MM.1S (cell line): ENCODE measurements around the gene VAMP2.

ENCODE experiments used
- DNase-seq: peaks from one replicate; pipeline ENCODE4 v3.0.0-alpha.2; 2015
- H2AFZ ChIP-seq: fragments of 300-600 bp; sonication (generic); 2 replicates; pipeline ENCODE4 v1.6.0; 2016; ENCODE audit warnings: antibody characterized with exemption, low read length
- H3F3A ChIP-seq: fragments of 300-600 bp; sonication (generic); 2 replicates; pipeline ENCODE4 v1.6.1; 2016; ENCODE audit warnings: mild to moderate bottlenecking, antibody characterized with exemption, low read length, moderate library complexity, mixed read lengths; ENCODE audit not compliant: insufficient read depth
- H3K27ac ChIP-seq: fragments of 300-600 bp; sonication (generic); 2 replicates; pipeline ENCODE4 v1.5.1; 2016; ENCODE audit warnings: mild to moderate bottlenecking, low read length
- H3K27me3 ChIP-seq: fragments of 300-600 bp; sonication (generic); replicated peaks from 2 replicates; pipeline ENCODE4 v1.6.0; 2016; ENCODE audit warnings: low read length; ENCODE audit not compliant: insufficient read depth
- H3K36me3 ChIP-seq: fragments of 300-600 bp; sonication (generic); replicated peaks from 2 replicates; pipeline ENCODE4 v1.6.1; 2016; ENCODE audit warnings: mild to moderate bottlenecking, low read length, mixed read lengths; ENCODE audit not compliant: insufficient read depth
- H3K4me1 ChIP-seq: fragments of 300-600 bp; sonication (generic); 2 replicates; pipeline ENCODE4 v1.6.1; 2016; ENCODE audit warnings: low read length, mixed read lengths
- H3K4me2 ChIP-seq: fragments of 300-600 bp; sonication (generic); 2 replicates; pipeline ENCODE4 v1.6.0; 2016; ENCODE audit warnings: low read depth, low read length
- H3K4me3 ChIP-seq: fragments of 300-600 bp; sonication (generic); 2 replicates; pipeline ENCODE4 v1.5.1; 2016; ENCODE audit warnings: low read length, mixed read lengths
- H3K79me2 ChIP-seq: fragments of 300-600 bp; sonication (generic); 2 replicates; pipeline ENCODE4 v1.6.1; 2016; ENCODE audit warnings: mixed run types, low read length, mixed read lengths
- H3K9ac ChIP-seq: fragments of 300-600 bp; sonication (generic); 2 replicates; pipeline ENCODE4 v1.6.1; 2016; ENCODE audit warnings: low read length, mixed read lengths
- H3K9me2 ChIP-seq: fragments of 300-600 bp; sonication (generic); replicated peaks from 2 replicates; pipeline ENCODE4 v1.6.1; 2016; ENCODE audit warnings: mild to moderate bottlenecking, low read length, mixed read lengths; ENCODE audit not compliant: insufficient read depth
- H3K9me3 ChIP-seq: fragments of 300-600 bp; sonication (generic); replicated peaks from 2 replicates; pipeline ENCODE4 v1.6.1; 2016; ENCODE audit warnings: mild to moderate bottlenecking, low read length, mixed read lengths; ENCODE audit not compliant: insufficient read depth
- H4K20me1 ChIP-seq: fragments of 300-600 bp; sonication (generic); 2 replicates; pipeline ENCODE4 v1.6.1; 2016; ENCODE audit warnings: mild to moderate bottlenecking, low read length, moderate library complexity, mixed read lengths; ENCODE audit not compliant: insufficient read depth
- CTCF ChIP-seq: fragments of 300-600 bp; sonication (generic); IDR thresholded peaks from 2 replicates; pipeline ENCODE4 v1.5.1; 2016; ENCODE audit warnings: antibody characterized with exemption, low read length, mixed read lengths
- EZH2 ChIP-seq: fragments of 300-600 bp; sonication (generic); optimal IDR thresholded peaks from 2 replicates; pipeline ENCODE3; 2017; ENCODE audit warnings: low read depth, mild to moderate bottlenecking, antibody characterized with exemption, low read length, mixed read lengths
- EZH2phosphoT487 ChIP-seq: fragments of 300-600 bp; sonication (generic); IDR thresholded peaks from 2 replicates; pipeline ENCODE4 v1.6.1; 2018; ENCODE audit warnings: antibody characterized with exemption, low read length

The VAMP2 gene

GRCh38 chr17:8126491-8127066 lies 36.2 kb downstream of the VAMP2 start:
- no peak for TF ChIP-seq EZH2phosphoT487
- no peak for TF ChIP-seq EZH2
- TF ChIP-seq CTCF: no peak
- H3K36me3 ChIP-seq: no peaks in the 10 kb centered on the region
- peak; percentile 55 for DNase-seq
- peaks cover 25% of the 10 kb centered on the region for H3K4me1 ChIP-seq
- peak overlapping the region; percentile 37; the same call in 1 of the 2 replicates for H3K9ac ChIP-seq
- no peaks in the 10 kb centered on the region for H3K9me3 ChIP-seq
- no peaks in the 10 kb centered on the region for H3K79me2 ChIP-seq
- peak overlapping the region; percentile 84 for H3K4me3 ChIP-seq
- H4K20me1 ChIP-seq: no peaks in the 10 kb centered on the region
- H3K27ac ChIP-seq: peak overlapping the region; percentile 0; the same call in 1 of the 2 replicates
- H3K9me2 ChIP-seq: no peaks in the 10 kb centered on the region
- peaks cover 29% of the 10 kb centered on the region for H3F3A ChIP-seq
- H3K27me3 ChIP-seq: peaks cover 58% of the 10 kb centered on the region
- peak overlapping the region; percentile 100 for H3K4me2 ChIP-seq
- peak overlapping the region; percentile 93 for H2AFZ ChIP-seq

DNA sequence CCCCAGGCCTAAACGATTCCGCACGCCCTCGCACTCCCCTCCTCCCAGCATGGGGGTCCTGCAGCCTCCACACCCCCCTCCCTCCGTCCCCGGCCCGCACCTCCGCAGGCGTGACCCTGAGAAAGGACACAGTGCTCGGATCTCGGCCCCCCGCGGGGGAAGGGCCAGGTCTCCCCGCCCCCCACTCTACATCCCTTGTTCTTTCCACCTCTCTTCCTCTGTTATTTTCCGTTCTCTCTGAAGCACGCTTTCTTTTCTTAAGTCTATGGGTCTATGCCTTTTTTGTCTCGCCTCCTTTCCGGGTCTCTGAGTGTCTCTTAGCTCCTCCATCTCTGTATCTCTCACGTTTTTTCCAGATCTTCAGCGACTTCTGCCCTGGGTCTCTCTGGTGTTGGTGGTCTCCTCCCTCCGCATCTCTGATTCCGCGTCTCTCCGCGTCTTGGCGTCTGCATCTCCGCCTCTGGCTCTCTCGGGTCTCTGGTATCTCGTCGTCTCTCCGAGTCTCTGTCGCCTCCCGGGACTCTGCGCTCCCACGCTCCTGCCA lies 36.7 kb downstream of the VAMP2 start:
- H4K20me1 ChIP-seq: no peaks in the 10 kb centered on the region
- H3K4me2 ChIP-seq: peak overlapping the region; percentile 100
- no peaks in the 10 kb centered on the region for H3K36me3 ChIP-seq
- DNase-seq: no peak
- peak overlapping the region; percentile 84 for H3K4me3 ChIP-seq
- peaks cover 31% of the 10 kb centered on the region for H3F3A ChIP-seq
- peaks cover 52% of the 10 kb centered on the region for H3K27me3 ChIP-seq
- no peak for TF ChIP-seq EZH2
- peak overlapping the region; percentile 93 for H2AFZ ChIP-seq
- peak overlapping the region; percentile 37; the same call in 1 of the 2 replicates for H3K9ac ChIP-seq
- H3K9me2 ChIP-seq: no peaks in the 10 kb centered on the region
- H3K27ac ChIP-seq: no peak overlapping the region
- H3K9me3 ChIP-seq: no peaks in the 10 kb centered on the region
- no peaks in the 10 kb centered on the region for H3K79me2 ChIP-seq
- peaks cover 25% of the 10 kb centered on the region for H3K4me1 ChIP-seq

DNA sequence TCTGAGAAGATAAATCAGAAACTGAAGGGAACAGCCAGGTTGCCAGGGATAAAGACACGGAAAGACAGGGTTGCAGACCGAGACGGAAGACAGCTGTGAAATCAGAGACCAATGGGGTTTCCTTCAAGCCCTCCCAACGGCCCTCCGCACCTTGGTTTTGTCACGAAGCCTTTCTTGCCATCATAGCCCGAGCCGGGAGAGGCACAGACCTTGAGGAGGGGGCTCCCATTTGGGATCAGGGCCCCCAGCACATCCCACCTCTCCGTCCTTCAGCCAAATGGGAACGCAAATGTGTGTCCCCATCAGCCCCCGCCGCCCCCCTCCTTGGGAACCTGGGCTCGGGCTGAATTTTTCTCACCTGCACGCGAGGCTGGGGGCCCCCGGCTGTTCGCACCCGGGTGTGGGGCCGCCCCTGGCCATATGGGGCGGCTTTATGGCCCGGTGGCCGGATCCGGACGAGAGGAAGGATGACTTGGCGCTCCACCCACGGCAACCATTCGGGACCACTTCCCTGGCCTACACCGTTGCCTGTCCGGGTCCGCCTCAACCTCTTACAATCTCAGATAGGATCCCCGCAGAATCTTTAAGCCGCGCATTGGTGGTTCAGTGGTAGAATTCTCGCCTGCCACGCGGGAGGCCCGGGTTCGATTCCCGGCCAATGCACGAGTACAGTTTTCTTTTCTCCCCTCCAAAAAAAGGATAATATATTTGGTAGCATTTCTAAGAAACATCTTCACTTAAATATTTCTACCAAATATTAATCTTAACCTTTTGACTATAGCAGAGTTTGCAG lies 37.4 kb downstream of the VAMP2 start:
- H2AFZ ChIP-seq: 0 out of 2 replicates have a peak overlapping the region, but pooled peaks have one; percentile 93
- H3F3A ChIP-seq: peaks cover 38% of the 10 kb centered on the region
- H3K27me3 ChIP-seq: peaks cover 48% of the 10 kb centered on the region
- TF ChIP-seq EZH2phosphoT487 (no peak), CTCF (no peak), EZH2 (no peak)
- no peaks in the 10 kb centered on the region for H3K79me2 ChIP-seq
- peak; percentile 65 for DNase-seq
- H4K20me1 ChIP-seq: no peaks in the 10 kb centered on the region
- H3K9ac ChIP-seq: peak overlapping the region; percentile 37; the same call in 1 of the 2 replicates
- H3K4me2 ChIP-seq: peak overlapping the region; percentile 100
- peak overlapping the region; percentile 84 for H3K4me3 ChIP-seq
- H3K9me3 ChIP-seq: no peaks in the 10 kb centered on the region
- H3K27ac ChIP-seq: no peak overlapping the region
- H3K36me3 ChIP-seq: no peaks in the 10 kb centered on the region
- peaks cover 25% of the 10 kb centered on the region for H3K4me1 ChIP-seq
- H3K9me2 ChIP-seq: no peaks in the 10 kb centered on the region
